ENCODE measurements around the gene CXorf49B.
"Not testable (repeated sequence)": the region's sequence is repeated elsewhere in the genome, so short reads cannot be mapped to it uniquely, and the experiment has no call there.

CXorf49B gene

GRCh38 chrX:71778322-71778721 is 15.2 kb downstream of the CXorf49B start:
- not testable (repeated sequence) for H3K4me1 ChIP-seq (ENCODE audit: insufficient read depth, poor library complexity, severe bottlenecking); ATAC-seq (ENCODE audit: low read depth)

GRCh38 chrX:71782225-71782949 is 19.2 kb downstream of the CXorf49B start:
- not testable (repeated sequence) for H3K27me3 ChIP-seq (ENCODE audit: insufficient read depth, poor library complexity, severe bottlenecking); H3K4me3 ChIP-seq (ENCODE audit: severe bottlenecking); H3K36me3 ChIP-seq (ENCODE audit: low read depth); H3K27ac ChIP-seq (ENCODE audit: poor library complexity, severe bottlenecking); H3K9me3 ChIP-seq (ENCODE audit: severe bottlenecking); H3K4me1 ChIP-seq (ENCODE audit: insufficient read depth, poor library complexity, severe bottlenecking); DNase-seq (ENCODE audit: low spot score); ATAC-seq (ENCODE audit: low read depth)

More at GRCh38 chrX:71778322-71778721, 15.2 kb downstream of the CXorf49B start:
- DNase-seq (ENCODE audit: low spot score); H3K27me3 ChIP-seq (ENCODE audit: insufficient read depth, poor library complexity, severe bottlenecking); H3K36me3 ChIP-seq (ENCODE audit: low read depth); H3K27ac ChIP-seq (ENCODE audit: poor library complexity, severe bottlenecking); H3K4me3 ChIP-seq (ENCODE audit: severe bottlenecking); H3K9me3 ChIP-seq (ENCODE audit: severe bottlenecking): not testable (repeated sequence)

GRCh38 chrX:71782950-71783299 is 19.8 kb downstream of the CXorf49B start:
- ATAC-seq (ENCODE audit: low read depth); H3K36me3 ChIP-seq (ENCODE audit: low read depth); DNase-seq (ENCODE audit: low spot score); H3K27ac ChIP-seq (ENCODE audit: poor library complexity, severe bottlenecking); H3K4me1 ChIP-seq (ENCODE audit: insufficient read depth, poor library complexity, severe bottlenecking); H3K4me3 ChIP-seq (ENCODE audit: severe bottlenecking); H3K9me3 ChIP-seq (ENCODE audit: severe bottlenecking); H3K27me3 ChIP-seq (ENCODE audit: insufficient read depth, poor library complexity, severe bottlenecking): not testable (repeated sequence)

- not testable (repeated sequence) for H3K27ac ChIP-seq (ENCODE audit: poor library complexity, severe bottlenecking); ATAC-seq (ENCODE audit: low read depth); H3K36me3 ChIP-seq (ENCODE audit: low read depth); H3K9me3 ChIP-seq (ENCODE audit: severe bottlenecking); DNase-seq (ENCODE audit: low spot score); H3K4me3 ChIP-seq (ENCODE audit: severe bottlenecking); H3K4me1 ChIP-seq (ENCODE audit: insufficient read depth, poor library complexity, severe bottlenecking); H3K27me3 ChIP-seq (ENCODE audit: insufficient read depth, poor library complexity, severe bottlenecking)
Observed at GRCh38 chrX:71783569-71784347, 20.6 kb downstream of the CXorf49B start.

- H3K4me1 ChIP-seq (ENCODE audit: insufficient read depth, poor library complexity, severe bottlenecking); H3K4me3 ChIP-seq (ENCODE audit: severe bottlenecking); DNase-seq (ENCODE audit: low spot score); H3K27me3 ChIP-seq (ENCODE audit: insufficient read depth, poor library complexity, severe bottlenecking); H3K36me3 ChIP-seq (ENCODE audit: low read depth); ATAC-seq (ENCODE audit: low read depth); H3K9me3 ChIP-seq (ENCODE audit: severe bottlenecking); H3K27ac ChIP-seq (ENCODE audit: poor library complexity, severe bottlenecking): not testable (repeated sequence)
Observed at GRCh38 chrX:71784348-71784983, 21.3 kb downstream of the CXorf49B start.

GRCh38 chrX:71806450-71806849 is 43.3 kb downstream of the CXorf49B start:
- not testable (repeated sequence) for H3K27me3 ChIP-seq (ENCODE audit: insufficient read depth, poor library complexity, severe bottlenecking); H3K36me3 ChIP-seq (ENCODE audit: low read depth); H3K4me1 ChIP-seq (ENCODE audit: insufficient read depth, poor library complexity, severe bottlenecking); H3K4me3 ChIP-seq (ENCODE audit: severe bottlenecking); DNase-seq (ENCODE audit: low spot score); H3K27ac ChIP-seq (ENCODE audit: poor library complexity, severe bottlenecking); ATAC-seq (ENCODE audit: low read depth); H3K9me3 ChIP-seq (ENCODE audit: severe bottlenecking)

GRCh38 chrX:71809886-71810285 is 46.7 kb downstream of the CXorf49B start:
- Histone ChIP-seq H3K9me3 (ENCODE audit: severe bottlenecking) (no peaks in the 10 kb centered on the region), H3K36me3 (ENCODE audit: low read depth) (no peaks in the 10 kb centered on the region), H3K4me3 (ENCODE audit: severe bottlenecking) (no peak overlapping the region), H3K4me1 (ENCODE audit: insufficient read depth, poor library complexity, severe bottlenecking) (no peaks in the 10 kb centered on the region), H3K27me3 (ENCODE audit: insufficient read depth, poor library complexity, severe bottlenecking) (no peaks in the 10 kb centered on the region), H3K27ac (ENCODE audit: poor library complexity, severe bottlenecking) (no peak overlapping the region)
- peak; percentile 51 for ATAC-seq (ENCODE audit: low read depth)
- no peak for TF ChIP-seq CTCF (IDR thresholded peaks at IDR 0.05; ENCODE audit: poor library complexity, severe bottlenecking)
- no peak for DNase-seq (ENCODE audit: low spot score)
